Stomach (tissue), 9 donors: ENCODE results near the gene STRA6. TPM values are rescaled to one million over a fixed set of nuclear protein-coding genes. Genes with fewer than 3 reads are reported as not detected.

Experiments
- DNase-seq, 2 donors: peaks; one replicate each; pipeline versions ENCODE4 v3.0.0 to v3.0.0-alpha.2; 2013 to 2019
- H3K27ac ChIP-seq, 5 donors: fragments of 200-600 bp in 4 of 5; sonication (generic) in 4 of 5; one replicate each; pipeline ENCODE4 v1.5.1; 2013 to 2019; ENCODE audit warnings: mild to moderate bottlenecking in 1 of 5, moderate library complexity in 1 of 5
- H3K27me3 ChIP-seq, 3 donors: fragments of 200-600 bp; sonication (generic); one replicate each; pipeline ENCODE4 v1.5.1; 2017 to 2019; ENCODE audit warnings: mixed run types in 1 of 3
- H3K36me3 ChIP-seq, 4 donors: fragments of 200-600 bp; sonication (generic); 1 replicate in 3 of 4; 2 replicates in 1 of 4; pipeline ENCODE4 v1.5.1; 2016 to 2019
- H3K4me1 ChIP-seq, 4 donors: fragments of 200-600 bp; sonication (generic); one replicate each; pipeline ENCODE4 v1.5.1; 2016 to 2019
- H3K4me3 ChIP-seq, 4 donors: fragments of 200-600 bp; sonication (generic) in 3 of 4; one replicate each; pipeline ENCODE4 v1.5.1; 2016 to 2019; ENCODE audit warnings: mild to moderate bottlenecking in 1 of 4
- H3K9me3 ChIP-seq, 4 donors: fragments of 200-600 bp; sonication (generic); one replicate each; pipeline ENCODE4 v1.5.1; 2016 to 2019
- EP300 ChIP-seq: sonication (generic); formaldehyde crosslinking; IDR thresholded peaks from one replicate; pipeline ENCODE4 v1.6.1; 2017; ENCODE audit warnings: antibody characterized with exemption
- POLR2A ChIP-seq, 4 donors: fragments of 450-650 bp; IDR thresholded peaks; one replicate each; pipeline ENCODE4 v1.6.1; 2016; ENCODE audit warnings: antibody characterized with exemption in 4 of 4, control low read depth in 2 of 4, mild to moderate bottlenecking in 1 of 4, moderate library complexity in 1 of 4
- POLR2AphosphoS5 ChIP-seq, 3 donors: sonication (generic); formaldehyde crosslinking; IDR thresholded peaks; one replicate each; pipeline ENCODE4 v1.6.1; 2016; ENCODE audit warnings: antibody characterized with exemption in 3 of 3
- WGBS, 5 donors: extraction: QIAGEN DNeasy Blood & Tissue Kit in 3 of 5; methylation state at CpG; one replicate each; pipeline versions ENCODE4 v1.1.5 to v1.1.7; 2013 to 2018; 5-methylcytosine and 5-hydroxymethylcytosine counted together
- intact Hi-C: fragments of 100-400 bp; cut with DNase I; formaldehyde crosslinking; loops from one replicate; pipeline ENCODE4 v1.15.1; 2023; ENCODE audit warnings: low total_unique reads
- polyA plus RNA-seq, 3 donors: library from polyadenylated mRNA; stranded (reverse); fragments of 200-250 nt; gene quantifications; one replicate each; pipeline ENCODE4 v1.2.3, GENCODE V29; 2013
- total RNA-seq, 5 donors: library from RNA; depleted of rRNA; stranded (reverse); fragments of >200 nt; gene quantifications; one replicate each; pipeline versions ENCODE4 v1.1.0 to v1.2.3, GENCODE V29; 2014 to 2016
- TF ChIP-seq, protein P1 (sequence below), 7 experiments: fragments of 450-650 bp in 4 of 7; fragments of 200-600 bp in 3 of 7; sonication (generic) in 3 of 7; IDR thresholded peaks; one replicate each; pipeline ENCODE4 v1.5.1; 2016 to 2019; ENCODE audit warnings: antibody characterized with exemption in 7 of 7, control low read depth in 2 of 7, mild to moderate bottlenecking in 1 of 7
- donor health status: healthy with polysubstance abuse.
- donor health status: Bipolar disorder and iron deficiency.
- donor health status: healthy.

Gene STRA6
- total and polyA plus RNA-seq, 8 donors = 0.95 to 1.5 TPM; not detected in 6

- 76 to 100% (median 96%) methylated on average over 1 of the region's 1 CpG for WGBS, 5 donors
- no peak overlapping the region for H3K27ac ChIP-seq
- TF ChIP-seq EP300 (no peak), POLR2AphosphoS5 (IDR thresholded peaks at IDR 0.05) (no peak), POLR2A (IDR thresholded peaks at IDR 0.05) (no peak)
- TF ChIP-seq, protein P1, sequence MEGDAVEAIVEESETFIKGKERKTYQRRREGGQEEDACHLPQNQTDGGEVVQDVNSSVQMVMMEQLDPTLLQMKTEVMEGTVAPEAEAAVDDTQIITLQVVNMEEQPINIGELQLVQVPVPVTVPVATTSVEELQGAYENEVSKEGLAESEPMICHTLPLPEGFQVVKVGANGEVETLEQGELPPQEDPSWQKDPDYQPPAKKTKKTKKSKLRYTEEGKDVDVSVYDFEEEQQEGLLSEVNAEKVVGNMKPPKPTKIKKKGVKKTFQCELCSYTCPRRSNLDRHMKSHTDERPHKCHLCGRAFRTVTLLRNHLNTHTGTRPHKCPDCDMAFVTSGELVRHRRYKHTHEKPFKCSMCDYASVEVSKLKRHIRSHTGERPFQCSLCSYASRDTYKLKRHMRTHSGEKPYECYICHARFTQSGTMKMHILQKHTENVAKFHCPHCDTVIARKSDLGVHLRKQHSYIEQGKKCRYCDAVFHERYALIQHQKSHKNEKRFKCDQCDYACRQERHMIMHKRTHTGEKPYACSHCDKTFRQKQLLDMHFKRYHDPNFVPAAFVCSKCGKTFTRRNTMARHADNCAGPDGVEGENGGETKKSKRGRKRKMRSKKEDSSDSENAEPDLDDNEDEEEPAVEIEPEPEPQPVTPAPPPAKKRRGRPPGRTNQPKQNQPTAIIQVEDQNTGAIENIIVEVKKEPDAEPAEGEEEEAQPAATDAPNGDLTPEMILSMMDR (IDR thresholded peaks at IDR 0.05) = no peak
- peaks cover 0 to 22% (median 7%) of the 10 kb centered on the region in 4 donors for H3K4me1 ChIP-seq
- peaks cover 0 to 30% (median 0%) of the 10 kb centered on the region in 3 donors for H3K27me3 ChIP-seq
- intact Hi-C loops = no loop called here
- H3K9me3 ChIP-seq = no peaks in the 10 kb centered on the region
- no peaks in the 10 kb centered on the region for H3K36me3 ChIP-seq
- H3K4me3 ChIP-seq = no peak overlapping the region
- DNase-seq = no peak
These were observed 42.8 kb downstream of the STRA6 start for GRCh38 chr15:74159773-74160172.

DNA sequence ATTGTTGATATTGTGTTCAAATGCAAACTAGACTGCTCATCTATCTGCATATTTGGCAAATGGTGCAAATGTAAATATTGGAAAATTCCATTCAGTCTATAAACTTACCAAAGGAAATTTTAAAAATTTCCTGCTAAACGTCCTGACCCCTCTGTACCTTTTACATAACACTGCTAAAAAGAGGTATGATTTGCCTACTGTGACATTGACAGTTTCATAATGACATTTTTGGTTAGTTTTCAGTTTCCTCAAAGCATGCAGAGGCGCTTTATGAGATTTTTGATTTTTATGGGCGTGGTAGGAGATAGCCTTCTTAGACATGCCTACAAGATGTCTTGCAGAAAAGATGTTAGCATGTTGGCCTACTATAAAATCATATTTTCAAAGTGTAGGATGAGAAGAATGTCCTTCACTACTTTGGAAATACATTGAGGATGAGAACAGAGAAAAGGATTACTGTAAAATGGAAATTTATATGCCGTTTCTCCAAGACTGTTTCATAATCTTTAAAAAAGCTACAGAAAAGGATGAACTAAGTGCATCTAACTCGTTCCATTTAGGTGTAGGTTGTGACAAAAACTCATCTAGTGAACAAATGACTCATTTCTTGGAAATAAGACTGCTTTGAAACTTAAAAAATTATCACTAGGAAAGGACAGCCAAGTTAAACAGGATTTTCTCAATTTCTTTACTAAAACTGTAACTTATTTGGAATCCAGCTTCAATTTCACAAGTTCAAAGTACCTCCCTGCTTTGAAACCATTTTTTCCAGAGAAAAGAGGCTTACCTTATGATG, 43.5 kb downstream of the STRA6 start:
- Histone ChIP-seq H3K4me3 (no peak overlapping the region), H3K27me3 (peaks cover 0 to 27% (median 0%) of the 10 kb centered on the region in 3 donors), H3K9me3 (no peaks in the 10 kb centered on the region), H3K4me1 (peaks cover 0 to 22% (median 7%) of the 10 kb centered on the region in 4 donors), H3K36me3 (no peaks in the 10 kb centered on the region), H3K27ac (no peak overlapping the region)
- TF ChIP-seq, protein P1 (IDR thresholded peaks at IDR 0.05) = no peak
- TF ChIP-seq POLR2A (IDR thresholded peaks at IDR 0.05) (no peak), EP300 (no peak), POLR2AphosphoS5 (IDR thresholded peaks at IDR 0.05) (no peak)
- intact Hi-C loops = no loop called here
- DNase-seq = no peak
- WGBS, 5 donors = 57 to 64% (median 60%) methylated on average over 5 of the region's 5 CpGs

GRCh38 chr15:74157868-74158827, 44.4 kb downstream of the STRA6 start:
- H3K4me3 ChIP-seq = no peak overlapping the region
- intact Hi-C loops = no loop called here
- peaks cover 0 to 19% (median 0%) of the 10 kb centered on the region in 3 donors for H3K27me3 ChIP-seq
- DNase-seq = no peak
- WGBS, 5 donors = 83 to 88% (median 87%) methylated on average over 9 of the region's 9 CpGs
- peaks cover 0 to 22% (median 7%) of the 10 kb centered on the region in 4 donors for H3K4me1 ChIP-seq
- H3K27ac ChIP-seq = no peak overlapping the region
- H3K9me3 ChIP-seq = no peaks in the 10 kb centered on the region
- H3K36me3 ChIP-seq = no peaks in the 10 kb centered on the region
- TF ChIP-seq POLR2A (IDR thresholded peaks at IDR 0.05) (no peak), POLR2AphosphoS5 (IDR thresholded peaks at IDR 0.05) (no peak), EP300 (no peak)
- TF ChIP-seq, protein P1 (IDR thresholded peaks at IDR 0.05) = no peak
